Stimulated activated naive CD8-positive, alpha-beta T cell treated with anti-CD3 and anti-CD28 coated beads, Interleukin-15, amount 100 ng/mL, for 72 hours (primary cell): ENCODE measurements around the gene CYP11A1.
A peak's percentile ranks its signal among the peaks of the same experiment; 100 is the strongest.
"Not testable (repeated sequence)": the region's sequence is repeated elsewhere in the genome, so short reads cannot be mapped to it uniquely, and the experiment has no call there.

Experiments used
- ATAC-seq: fragments of 150-1000 bp; cut with Tn5 transposase; 2 replicates; pipeline ENCODE4 v1.10.0; 2021; ENCODE audit warnings: mild to moderate bottlenecking, moderate library complexity
- DNase-seq, 2 donors: peaks; one replicate each; pipeline ENCODE4 v3.0.0; 2021 to 2022
- H3K27ac Mint-ChIP-seq, 2 donors: one replicate each; pipeline ENCODE4 v1.8.0; 2022; ENCODE audit warnings: mild to moderate bottlenecking in 2 of 2, mixed read lengths in 2 of 2, moderate library complexity in 2 of 2
- H3K27me3 Mint-ChIP-seq: one replicate; pipeline ENCODE4 v1.8.0; 2022; ENCODE audit warnings: mixed read lengths
- H3K4me1 Mint-ChIP-seq: one replicate; pipeline ENCODE4 v1.8.0; 2022; ENCODE audit warnings: mild to moderate bottlenecking, mixed read lengths
- H3K4me3 Mint-ChIP-seq, 2 donors: one replicate each; pipeline ENCODE4 v1.8.0; 2022; ENCODE audit warnings: mild to moderate bottlenecking in 2 of 2, mixed read lengths in 2 of 2, moderate library complexity in 1 of 2
- H3K9me3 Mint-ChIP-seq, 2 donors: one replicate each; pipeline ENCODE4 v1.8.0; 2022; ENCODE audit warnings: mixed read lengths in 2 of 2

CYP11A1 gene

GRCh38 chr15:74356050-74356449, 11.4 kb downstream of the CYP11A1 start:
- peaks cover 0 to 16% of the 10 kb centered on the region in 2 donors for H3K9me3 Mint-ChIP-seq
- not testable (repeated sequence) for H3K4me1 Mint-ChIP-seq, DNase-seq, H3K27ac Mint-ChIP-seq, H3K4me3 Mint-ChIP-seq, ATAC-seq
- peaks cover 17% of the 10 kb centered on the region for H3K27me3 Mint-ChIP-seq

GRCh38 chr15:74353992-74354391, 13.5 kb downstream of the CYP11A1 start:
- not testable (repeated sequence) for H3K4me1 Mint-ChIP-seq, ATAC-seq, DNase-seq, H3K4me3 Mint-ChIP-seq, H3K27ac Mint-ChIP-seq
- H3K27me3 Mint-ChIP-seq: peaks cover 17% of the 10 kb centered on the region
- peaks cover 0 to 16% of the 10 kb centered on the region in 2 donors for H3K9me3 Mint-ChIP-seq

GRCh38 chr15:74352393-74352910, 15.0 kb downstream of the CYP11A1 start:
- DNase-seq (no peak), ATAC-seq (no peak)
- Mint-ChIP-seq H3K27ac (no peak overlapping the region), H3K9me3 (peaks cover 0 to 16% of the 10 kb centered on the region in 2 donors), H3K4me1 (no peaks in the 10 kb centered on the region), H3K4me3 (no peak overlapping the region), H3K27me3 (peaks cover 17% of the 10 kb centered on the region)

- Mint-ChIP-seq H3K4me1 (no peaks in the 10 kb centered on the region), H3K4me3 (no peak overlapping the region), H3K9me3 (peaks cover 0 to 16% of the 10 kb centered on the region in 2 donors), H3K27me3 (peaks cover 17% of the 10 kb centered on the region), H3K27ac (no peak overlapping the region)
- no peak for DNase-seq
- no peak for ATAC-seq
These were observed 15.8 kb downstream of the CYP11A1 start for GRCh38 chr15:74351670-74352069.

- Mint-ChIP-seq H3K9me3 (peaks cover 0 to 14% of the 10 kb centered on the region in 2 donors), H3K4me1 (peaks cover 3% of the 10 kb centered on the region), H3K27ac (no peak overlapping the region), H3K4me3 (no peak overlapping the region), H3K27me3 (peaks cover 15% of the 10 kb centered on the region)
- DNase-seq (no peak), ATAC-seq (no peak)
These were observed 16.9 kb downstream of the CYP11A1 start for GRCh38 chr15:74350295-74351275.

GRCh38 chr15:74349241-74349778, 18.1 kb downstream of the CYP11A1 start:
- DNase-seq: no peak
- ATAC-seq: no peak
- Mint-ChIP-seq H3K27me3 (peaks cover 2% of the 10 kb centered on the region), H3K4me3 (no peak overlapping the region), H3K4me1 (peaks cover 9% of the 10 kb centered on the region), H3K27ac (no peak overlapping the region), H3K9me3 (peaks cover 0 to 2% of the 10 kb centered on the region in 2 donors)

- H3K4me1 Mint-ChIP-seq: peaks cover 9% of the 10 kb centered on the region
- H3K27me3 Mint-ChIP-seq: peaks cover 9% of the 10 kb centered on the region
- ATAC-seq (no peak), DNase-seq (no peak)
- peak overlapping the region in 1 of 2 donors; percentile 44 for H3K27ac Mint-ChIP-seq
- no peak overlapping the region for H3K4me3 Mint-ChIP-seq
- no peaks in the 10 kb centered on the region for H3K9me3 Mint-ChIP-seq
These were observed 19.6 kb downstream of the CYP11A1 start for GRCh38 chr15:74347757-74348250.

GRCh38 chr15:74345051-74345450, 22.4 kb downstream of the CYP11A1 start:
- Mint-ChIP-seq H3K27ac (no peak overlapping the region), H3K9me3 (no peaks in the 10 kb centered on the region), H3K4me3 (no peak overlapping the region), H3K4me1 (peaks cover 9% of the 10 kb centered on the region), H3K27me3 (peaks cover 9% of the 10 kb centered on the region)
- no peak for ATAC-seq
- no peak for DNase-seq

GRCh38 chr15:74343797-74344127, 23.7 kb downstream of the CYP11A1 start:
- peaks cover 9% of the 10 kb centered on the region for H3K4me1 Mint-ChIP-seq
- DNase-seq (no peak), ATAC-seq (no peak)
- H3K4me3 Mint-ChIP-seq: no peak overlapping the region
- no peaks in the 10 kb centered on the region for H3K9me3 Mint-ChIP-seq
- H3K27me3 Mint-ChIP-seq: peaks cover 9% of the 10 kb centered on the region
- H3K27ac Mint-ChIP-seq: no peak overlapping the region

GRCh38 chr15:74343127-74343796, 24.2 kb downstream of the CYP11A1 start:
- no peak overlapping the region for H3K4me3 Mint-ChIP-seq
- H3K27ac Mint-ChIP-seq: no peak overlapping the region
- H3K4me1 Mint-ChIP-seq: peaks cover 9% of the 10 kb centered on the region
- peaks cover 9% of the 10 kb centered on the region for H3K27me3 Mint-ChIP-seq
- no peaks in the 10 kb centered on the region for H3K9me3 Mint-ChIP-seq
- no peak for DNase-seq
- ATAC-seq: no peak

GRCh38 chr15:74340150-74340549, 27.3 kb downstream of the CYP11A1 start:
- no peak overlapping the region for H3K4me3 Mint-ChIP-seq
- H3K9me3 Mint-ChIP-seq: no peaks in the 10 kb centered on the region
- H3K27ac Mint-ChIP-seq: peak overlapping the region in 1 of 2 donors; percentile 29
- H3K4me1 Mint-ChIP-seq: peaks cover 2% of the 10 kb centered on the region
- DNase-seq (no peak), ATAC-seq (no peak)
- H3K27me3 Mint-ChIP-seq: peaks cover 9% of the 10 kb centered on the region

GRCh38 chr15:74339371-74339770, 28.1 kb downstream of the CYP11A1 start:
- DNase-seq (no peak), ATAC-seq (no peak)
- H3K4me3 Mint-ChIP-seq: no peak overlapping the region
- H3K27ac Mint-ChIP-seq: no peak overlapping the region
- H3K4me1 Mint-ChIP-seq: no peaks in the 10 kb centered on the region
- H3K9me3 Mint-ChIP-seq: no peaks in the 10 kb centered on the region
- peaks cover 9% of the 10 kb centered on the region for H3K27me3 Mint-ChIP-seq

GRCh38 chr15:74338676-74339075, 28.8 kb downstream of the CYP11A1 start:
- H3K27me3 Mint-ChIP-seq: peaks cover 7% of the 10 kb centered on the region
- H3K4me1 Mint-ChIP-seq: no peaks in the 10 kb centered on the region
- no peak for DNase-seq
- no peak for ATAC-seq
- H3K9me3 Mint-ChIP-seq: peaks cover 0 to 4% of the 10 kb centered on the region in 2 donors
- H3K27ac Mint-ChIP-seq: peak overlapping the region in 1 of 2 donors; percentile 13
- no peak overlapping the region for H3K4me3 Mint-ChIP-seq

GRCh38 chr15:74337607-74338211, 29.7 kb downstream of the CYP11A1 start:
- no peak for ATAC-seq
- Mint-ChIP-seq H3K27me3 (no peaks in the 10 kb centered on the region), H3K4me1 (no peaks in the 10 kb centered on the region), H3K27ac (no peak overlapping the region), H3K4me3 (no peak overlapping the region), H3K9me3 (peaks cover 0 to 5% of the 10 kb centered on the region in 2 donors)
- DNase-seq: no peak

- ATAC-seq (no peak), DNase-seq (no peak)
- Mint-ChIP-seq H3K27ac (no peak overlapping the region), H3K4me1 (no peaks in the 10 kb centered on the region), H3K4me3 (no peak overlapping the region), H3K27me3 (no peaks in the 10 kb centered on the region), H3K9me3 (peaks cover 0 to 5% of the 10 kb centered on the region in 2 donors)
These were observed 30.3 kb downstream of the CYP11A1 start for GRCh38 chr15:74337146-74337545.
